Lower lobe of right lung (tissue), 2 donors: ENCODE data around the gene FAM13C. TPM values are rescaled to one million over a fixed set of nuclear protein-coding genes. Genes with fewer than 3 reads are reported as not detected.
A peak's percentile ranks its signal among the peaks of the same experiment; 100 is the strongest.
"Not testable (repeated sequence)": the region's sequence is repeated elsewhere in the genome, so short reads cannot be mapped to it uniquely, and the experiment has no call there.

Experiments
- ATAC-seq, 2 donors: fragments of 200-7000 bp; cut with Tn5 transposase; one replicate each; pipeline ENCODE4 v1.9.1; 2020 to 2022; ENCODE audit warnings: mild to moderate bottlenecking in 2 of 2, moderate library complexity in 2 of 2
- DNase-seq: peaks from one replicate; pipeline ENCODE4 v3.0.0-alpha.2; 2020
- H3K27ac ChIP-seq: fragments of 200-600 bp; one replicate; pipeline ENCODE4 v1.8.0; 2022
- H3K27me3 ChIP-seq: fragments of 200-600 bp; one replicate; pipeline ENCODE4 v1.8.0; 2022; ENCODE audit warnings: low read depth
- H3K36me3 ChIP-seq: fragments of 200-600 bp; one replicate; pipeline ENCODE4 v1.8.0; 2022; ENCODE audit warnings: mild to moderate bottlenecking
- H3K4me1 ChIP-seq: fragments of 200-600 bp; one replicate; pipeline ENCODE4 v1.8.0; 2022
- H3K4me3 ChIP-seq: fragments of 200-600 bp; one replicate; pipeline ENCODE4 v1.8.0; 2022; ENCODE audit warnings: mild to moderate bottlenecking
- H3K9me3 ChIP-seq: fragments of 200-600 bp; one replicate; pipeline ENCODE4 v1.8.0; 2022
- intact Hi-C: fragments of 100-400 bp; cut with DNase I; formaldehyde crosslinking; loops from one replicate; pipeline ENCODE4 v1.11.0; 2022
- total RNA-seq: library from RNA; stranded (reverse); fragmentation: NEBNext Ultra II Directional; extraction: Animal tissue kit (Norgen Biotek cat#: 25700); gene quantifications from one replicate; pipeline ENCODE4 v1.2.1, GENCODE V29; 2021
- TF ChIP-seq, protein P1 (sequence below): fragments of 200-600 bp; IDR thresholded peaks from one replicate; pipeline ENCODE4 v1.8.0; 2022; ENCODE audit warnings: antibody characterized with exemption, mild to moderate bottlenecking
- donor health status: DM: no; HTN: yes; CAD: no; lungs with severe emphysema.

Gene FAM13C
- total RNA-seq, 1 donor from 2014 or later, result 13.9 TPM

DNA sequence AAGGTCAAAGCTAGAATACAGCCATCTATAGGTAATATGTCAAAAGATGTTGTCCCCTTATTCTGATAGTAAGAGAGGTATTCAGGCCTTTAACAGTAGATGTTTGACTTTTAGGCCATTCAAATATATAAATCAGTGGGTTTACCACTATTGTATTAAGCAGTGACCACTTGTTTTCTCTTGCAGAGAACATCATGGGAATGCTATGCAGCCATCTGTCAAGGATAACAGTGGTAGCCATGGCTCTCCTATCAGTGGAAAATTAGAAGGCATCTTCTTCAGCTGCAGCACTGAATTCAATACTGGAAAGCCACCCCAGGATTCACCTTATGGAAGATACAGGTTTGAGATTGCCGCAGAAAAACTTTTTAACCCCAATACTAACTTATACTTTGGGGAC is 117.5 kb downstream of the FAM13C start:
- TF ChIP-seq, protein P1, sequence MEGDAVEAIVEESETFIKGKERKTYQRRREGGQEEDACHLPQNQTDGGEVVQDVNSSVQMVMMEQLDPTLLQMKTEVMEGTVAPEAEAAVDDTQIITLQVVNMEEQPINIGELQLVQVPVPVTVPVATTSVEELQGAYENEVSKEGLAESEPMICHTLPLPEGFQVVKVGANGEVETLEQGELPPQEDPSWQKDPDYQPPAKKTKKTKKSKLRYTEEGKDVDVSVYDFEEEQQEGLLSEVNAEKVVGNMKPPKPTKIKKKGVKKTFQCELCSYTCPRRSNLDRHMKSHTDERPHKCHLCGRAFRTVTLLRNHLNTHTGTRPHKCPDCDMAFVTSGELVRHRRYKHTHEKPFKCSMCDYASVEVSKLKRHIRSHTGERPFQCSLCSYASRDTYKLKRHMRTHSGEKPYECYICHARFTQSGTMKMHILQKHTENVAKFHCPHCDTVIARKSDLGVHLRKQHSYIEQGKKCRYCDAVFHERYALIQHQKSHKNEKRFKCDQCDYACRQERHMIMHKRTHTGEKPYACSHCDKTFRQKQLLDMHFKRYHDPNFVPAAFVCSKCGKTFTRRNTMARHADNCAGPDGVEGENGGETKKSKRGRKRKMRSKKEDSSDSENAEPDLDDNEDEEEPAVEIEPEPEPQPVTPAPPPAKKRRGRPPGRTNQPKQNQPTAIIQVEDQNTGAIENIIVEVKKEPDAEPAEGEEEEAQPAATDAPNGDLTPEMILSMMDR, result no peak
- Histone ChIP-seq H3K9me3 (no peaks in the 10 kb centered on the region), H3K36me3 (no peaks in the 10 kb centered on the region), H3K4me3 (no peak overlapping the region), H3K4me1 (no peaks in the 10 kb centered on the region), H3K27ac (no peak overlapping the region), H3K27me3 (no peaks in the 10 kb centered on the region)
- no peak for ATAC-seq
- no peak for DNase-seq
- intact Hi-C loops, result loop anchor here (5.0 kb wide), 1 partner anchor 337 kb away; no protein-coding TSS in a partner anchor

DNA sequence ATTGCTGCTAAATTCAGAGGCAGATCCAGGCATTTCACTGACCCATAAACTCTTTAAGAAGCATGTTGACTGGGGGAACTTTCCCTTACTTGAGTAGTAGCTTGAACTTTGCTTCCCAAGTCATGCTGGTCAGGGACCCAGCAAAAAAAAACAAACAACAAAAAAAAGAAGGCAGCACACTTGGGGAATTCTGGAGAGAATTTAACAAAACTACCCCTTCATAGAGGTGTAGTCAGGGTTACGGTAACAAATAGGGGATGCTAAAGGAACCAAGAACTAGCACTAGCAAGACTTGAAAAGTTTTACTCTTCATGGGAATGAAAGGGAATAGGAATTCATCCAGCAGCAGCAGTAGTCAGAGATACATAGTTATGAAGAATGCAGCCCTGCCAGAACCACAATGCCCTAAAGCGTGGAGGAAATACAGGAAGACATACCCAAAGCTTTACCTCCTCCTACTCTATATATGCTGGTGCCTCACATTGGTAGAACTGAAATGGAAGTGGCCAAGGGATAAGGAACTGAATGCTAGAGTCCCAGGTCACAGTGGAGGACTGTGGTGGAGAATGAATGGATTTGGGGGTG is 118.6 kb downstream of the FAM13C start:
- H3K9me3 ChIP-seq, result no peaks in the 10 kb centered on the region
- ATAC-seq (no peak), DNase-seq (no peak)
- no peaks in the 10 kb centered on the region for H3K27me3 ChIP-seq
- TF ChIP-seq, protein P1, result no peak
- H3K4me3 ChIP-seq, result no peak overlapping the region
- intact Hi-C loops, result loop anchor here (5.0 kb wide), 1 partner anchor 339 kb away; no protein-coding TSS in a partner anchor
- H3K4me1 ChIP-seq, result no peaks in the 10 kb centered on the region
- no peaks in the 10 kb centered on the region for H3K36me3 ChIP-seq
- H3K27ac ChIP-seq, result no peak overlapping the region

DNA sequence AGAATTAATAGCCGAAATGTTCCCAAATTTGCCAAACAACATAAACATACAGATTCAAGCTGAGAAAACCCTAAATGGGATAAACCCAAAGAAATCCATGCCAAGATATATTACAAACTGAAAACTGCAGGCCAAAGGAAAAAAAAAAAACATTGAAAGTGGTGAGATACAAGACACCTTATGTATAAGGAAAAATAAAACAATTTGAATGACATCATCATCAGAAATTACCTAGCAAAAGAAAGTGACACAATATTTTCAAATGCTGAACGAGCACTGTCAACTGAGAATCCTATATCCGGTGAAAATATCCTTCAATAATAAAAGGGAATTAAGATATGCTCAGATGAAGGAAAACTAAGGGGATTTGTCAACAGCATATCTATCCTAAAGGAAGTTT is 119.4 kb downstream of the FAM13C start:
- no peak for ATAC-seq
- TF ChIP-seq, protein P1, result no peak
- H3K27me3 ChIP-seq, result no peaks in the 10 kb centered on the region
- no peak overlapping the region for H3K4me3 ChIP-seq
- no peak overlapping the region for H3K27ac ChIP-seq
- intact Hi-C loops, result loop anchor here (5.0 kb wide), 1 partner anchor 339 kb away; no protein-coding TSS in a partner anchor
- H3K36me3 ChIP-seq, result no peaks in the 10 kb centered on the region
- H3K4me1 ChIP-seq, result no peaks in the 10 kb centered on the region
- DNase-seq, result no peak
- no peaks in the 10 kb centered on the region for H3K9me3 ChIP-seq

DNA sequence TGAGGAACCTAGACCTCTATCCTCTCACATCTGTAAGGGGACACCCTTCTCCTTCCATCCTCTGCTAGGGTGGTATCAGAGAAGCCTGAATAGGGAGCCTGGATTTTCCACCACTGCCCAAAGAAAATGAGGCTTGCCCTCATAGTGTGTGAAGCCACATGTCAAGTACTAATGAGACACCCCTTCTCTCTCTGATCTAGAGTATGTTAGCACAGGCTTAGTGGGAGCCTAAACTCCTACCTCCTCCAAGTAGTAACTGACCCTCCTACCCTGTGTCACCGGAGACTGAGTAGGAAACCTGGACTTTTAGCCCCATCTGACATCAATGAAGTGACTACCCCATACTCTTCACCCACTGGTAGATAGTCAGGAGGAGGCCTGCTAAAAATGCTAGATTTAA is 120.3 kb downstream of the FAM13C start:
- ATAC-seq (no peak), DNase-seq (no peak)
- Histone ChIP-seq H3K27me3 (no peaks in the 10 kb centered on the region), H3K9me3 (no peaks in the 10 kb centered on the region), H3K4me3 (no peak overlapping the region), H3K4me1 (no peaks in the 10 kb centered on the region), H3K36me3 (no peaks in the 10 kb centered on the region), H3K27ac (no peak overlapping the region)
- TF ChIP-seq, protein P1, result no peak
- intact Hi-C loops, result loop anchor here (5.0 kb wide), 1 partner anchor 340 kb away; no protein-coding TSS in a partner anchor

DNA sequence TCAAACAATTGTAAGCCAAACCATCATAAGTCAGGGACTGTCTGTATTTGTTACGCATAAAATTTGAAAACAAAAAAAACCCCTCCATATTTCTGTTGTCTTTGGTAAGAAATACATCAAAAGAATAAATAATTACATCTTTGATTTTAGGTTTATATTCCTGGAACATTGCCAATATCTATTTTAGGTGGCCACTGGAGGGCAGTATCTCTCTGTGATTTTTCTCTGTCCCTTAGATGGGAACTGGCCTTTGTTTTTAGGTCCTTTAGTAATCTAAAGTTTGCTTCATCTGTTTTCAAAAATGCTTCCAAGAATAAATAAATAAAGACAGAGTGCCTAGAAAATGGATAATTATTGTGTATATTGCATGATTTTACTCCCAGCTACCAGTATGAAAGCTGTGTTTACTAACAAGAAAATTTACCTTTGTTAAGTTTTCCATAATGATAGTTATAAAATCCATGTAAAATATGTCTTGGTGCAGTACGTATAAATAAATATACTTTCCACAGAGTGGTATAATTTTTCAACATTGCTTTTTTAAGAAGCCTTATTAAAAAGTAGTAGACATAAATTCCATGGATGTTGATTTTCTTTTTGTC is 121.7 kb downstream of the FAM13C start:
- H3K27ac ChIP-seq, result no peak overlapping the region
- H3K9me3 ChIP-seq, result no peaks in the 10 kb centered on the region
- ATAC-seq, result no peak
- H3K4me1 ChIP-seq, result no peaks in the 10 kb centered on the region
- no peak for DNase-seq
- H3K27me3 ChIP-seq, result no peaks in the 10 kb centered on the region
- no peak overlapping the region for H3K4me3 ChIP-seq
- H3K36me3 ChIP-seq, result no peaks in the 10 kb centered on the region
- TF ChIP-seq, protein P1, result peak; percentile 63
- intact Hi-C loops, result loop anchor here (5.0 kb wide), 1 partner anchor 342 kb away; no protein-coding TSS in a partner anchor

DNA sequence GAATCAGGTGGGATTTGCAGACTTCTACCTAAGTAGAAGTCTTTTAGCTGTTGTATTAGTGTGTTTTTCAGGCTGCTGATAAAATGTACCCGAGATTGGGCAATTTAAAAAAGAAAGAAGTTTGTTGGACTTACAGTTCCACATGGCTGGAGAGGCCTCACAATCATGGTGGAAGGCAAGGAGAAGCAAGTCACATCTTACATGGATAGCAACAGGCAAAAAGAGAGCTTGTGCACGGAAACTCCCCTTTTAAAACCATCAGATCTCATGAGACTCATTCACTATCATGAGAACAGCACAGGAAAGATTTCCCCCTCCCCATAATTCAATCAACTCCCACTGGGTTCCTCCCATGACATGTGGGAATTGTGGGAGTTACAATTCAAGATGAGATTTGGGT is 123.2 kb downstream of the FAM13C start:
- H3K27me3 ChIP-seq, intact Hi-C loops: not testable (repeated sequence)

More for the DNA sequence above, 123.2 kb downstream of the FAM13C start:
- ATAC-seq, H3K36me3 ChIP-seq, H3K4me1 ChIP-seq, H3K4me3 ChIP-seq, H3K9me3 ChIP-seq, H3K27ac ChIP-seq, DNase-seq: not testable (repeated sequence)
